ENCODE measurements around the gene DLX3. TPM values are rescaled to one million over a fixed set of nuclear protein-coding genes. Genes with fewer than 3 reads are reported as not detected.

The DLX3 gene
- total and polyA plus RNA-seq, 2 of the 8 experiments (the other 6 are each of a cell fraction or from before 2014, with no cell fraction given): 0.15 to 0.20 TPM

- H3K23ac ChIP-seq (ENCODE audit: insufficient read length): no peak overlapping the region
- ChIA-PET POLR2A (ENCODE audit: partially characterized antibody) (no interaction called here), CTCF (ENCODE audit: partially characterized antibody) (interaction anchor here (0.6 to 18.5 kb wide), 5 partner anchors 14 to 136 kb away, joined by 3 to 547 read pairs (median 217); partner anchors contain the start of gene TAC4)
- no peak overlapping the region for H3K14ac ChIP-seq (ENCODE audit: insufficient read length)
- H3K79me2 ChIP-seq (ENCODE audit: control insufficient read depth in 1 of 2, insufficient read depth in 2 of 2, low read length in 2 of 2): no peaks in the 10 kb centered on the region
- H2BK15ac ChIP-seq (ENCODE audit: low read length): no peak overlapping the region
- H4K91ac ChIP-seq (replicated peaks; ENCODE audit: insufficient read length, low read length): no peak overlapping the region
- H3K36me3 ChIP-seq (ENCODE audit: control insufficient read depth in 2 of 4, insufficient read depth in 4 of 4, low read length in 3 of 4): no peaks in the 10 kb centered on the region; a peak in 1 of 8 replicates
- 80% methylated on average over 12 of the region's 14 CpGs; no CpG with 5 or more reads in 1 of the 2 experiments for WGBS, 2 experiments (ENCODE audit: extremely low coverage in 1 of 2, insufficient coverage in 1 of 2, insufficient read length in 1 of 2, insufficient replicate concordance in 2 of 2, low coverage in 1 of 2, low lambda C conversion rate in 2 of 2, missing lambda C conversion rate in 1 of 2)
- peaks cover 7 to 37% (median 21%) of the 10 kb centered on the region in 4 experiments for H3K4me1 ChIP-seq (replicated peaks in 1 of 4; ENCODE audit: control insufficient read depth in 3 of 4, insufficient read depth in 4 of 4, low read length in 3 of 4)
- no peak overlapping the region for H2BK5ac ChIP-seq (ENCODE audit: low read depth, low read length)
- peaks cover 2 to 14% of the 10 kb centered on the region in 2 experiments for H4K20me1 ChIP-seq (replicated peaks in 1 of 2; ENCODE audit: control insufficient read depth in 1 of 2, insufficient read depth in 2 of 2, low read length in 2 of 2)
- H2AK5ac ChIP-seq (ENCODE audit: low read depth, low read length): no peak overlapping the region; the same call in 1 of the 2 replicates
- no peak overlapping the region for H4K5ac ChIP-seq (ENCODE audit: insufficient read length, low read depth, low read length)
- H3K27me3 ChIP-seq (replicated peaks in 1 of 4; ENCODE audit: control insufficient read depth in 3 of 4, extremely low read depth in 1 of 4, insufficient read depth in 3 of 4, low read length in 3 of 4): peaks cover 55 to 99% (median 92%) of the 10 kb centered on the region in 4 experiments
- H3K79me1 ChIP-seq (ENCODE audit: low read depth, low read length): no peaks in the 10 kb centered on the region
- H3K4me3 ChIP-seq (ENCODE audit: extremely low read depth in 1 of 4, insufficient read depth in 2 of 4, low read depth in 3 of 4, low read length in 4 of 4): no peak overlapping the region
- no peak overlapping the region for H2BK120ac ChIP-seq (replicated peaks; ENCODE audit: low read depth, low read length)
- peaks cover 0 to 5% of the 10 kb centered on the region in 2 experiments; a peak in 1 of 4 replicates for H3K9me3 ChIP-seq (ENCODE audit: insufficient read depth in 2 of 2, low read depth in 1 of 2, low read length in 1 of 2)
- H3K18ac ChIP-seq (ENCODE audit: extremely low read depth, low read length): no peak overlapping the region
- H2BK20ac ChIP-seq (ENCODE audit: low read length): no peak overlapping the region
- no peak overlapping the region for H3K4ac ChIP-seq (replicated peaks; ENCODE audit: insufficient read length, low read depth, low read length)
- no peak overlapping the region for H4K8ac ChIP-seq (ENCODE audit: extremely low read depth, insufficient read depth, low read length)
- no peak overlapping the region for H2AFZ ChIP-seq (ENCODE audit: low read length)
- no peak overlapping the region for H3K9ac ChIP-seq (replicated peaks in 1 of 4; ENCODE audit: extremely low read depth in 1 of 4, low read depth in 3 of 4, low read length in 3 of 4)
- H3K4me2 ChIP-seq (ENCODE audit: insufficient read depth in 1 of 2, low read depth in 2 of 2, low read length in 2 of 2): no peak overlapping the region
- H3K23me2 ChIP-seq (ENCODE audit: low read depth, low read length): peaks cover 17% of the 10 kb centered on the region; the same call in 1 of the 2 replicates
- no peak overlapping the region for H2BK12ac ChIP-seq (ENCODE audit: low read depth, low read length)
- FAIRE-seq (no peak), DNase-seq (ENCODE audit: low read depth in 1 of 2, low spot score in 2 of 2) (peak in 1 of 2 experiments; percentile 42)
- H3K56ac ChIP-seq (replicated peaks; ENCODE audit: insufficient read length, low read depth, low read length): no peak overlapping the region
- H3K27ac ChIP-seq (ENCODE audit: low read depth, low read length): no peak overlapping the region
- TF ChIP-seq HDAC2 (IDR thresholded peaks at IDR 0.05; ENCODE audit: borderline replicate concordance in 1 of 2, low read depth in 2 of 2, low read length in 2 of 2): no peak
Measured at GRCh38 chr17:49991409-49991808, 3.6 kb downstream of the DLX3 start.
